Medulla oblongata (tissue), 1 donor: ENCODE measurements around the gene TMEM92.
"Not testable (repeated sequence)": the region's sequence is repeated elsewhere in the genome, so short reads cannot be mapped to it uniquely, and the experiment has no call there.

Source experiments
- DNase-seq: peaks from one replicate; pipeline ENCODE4 v3.0.0-alpha.2; 2015; ENCODE audit errors: extremely low spot score

The TMEM92 gene

DNA sequence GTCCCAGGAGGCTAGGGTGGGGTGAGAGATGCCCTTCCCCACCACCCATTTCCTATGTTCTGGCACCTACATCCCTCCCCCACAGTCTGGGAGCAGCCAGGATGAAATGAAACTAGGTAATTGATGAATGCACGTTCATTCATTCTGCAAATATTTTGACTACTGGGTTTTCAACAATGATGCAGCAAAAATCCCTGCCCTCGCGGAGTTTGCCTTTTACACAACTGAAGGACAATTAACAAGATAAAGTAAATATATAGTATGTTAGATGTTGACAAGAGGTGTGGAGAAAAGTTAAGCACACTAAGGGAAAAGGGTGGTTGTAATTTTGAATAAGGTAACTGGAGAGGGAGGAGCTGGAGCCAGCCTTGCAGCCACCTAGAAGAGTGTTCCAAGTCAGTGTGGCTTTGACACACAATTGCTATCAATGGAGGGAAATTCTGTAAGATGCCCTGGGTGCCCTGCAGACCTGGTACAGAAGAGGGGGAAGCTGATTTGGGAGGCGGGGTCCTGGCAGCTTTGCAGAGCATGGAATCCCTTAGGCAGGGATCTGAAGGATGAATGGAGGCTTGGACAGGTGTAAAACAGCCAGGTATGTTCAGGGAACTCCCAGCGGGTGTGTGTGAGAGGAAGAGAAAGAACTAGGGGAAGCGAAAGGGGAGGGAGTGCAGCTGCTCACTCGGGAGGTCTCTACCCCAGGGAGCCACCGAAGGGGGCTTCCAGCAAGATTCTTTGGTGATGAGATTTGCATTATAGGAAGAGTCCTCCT, 2.5 kb downstream of the TMEM92 start:
- DNase-seq: no peak

DNA sequence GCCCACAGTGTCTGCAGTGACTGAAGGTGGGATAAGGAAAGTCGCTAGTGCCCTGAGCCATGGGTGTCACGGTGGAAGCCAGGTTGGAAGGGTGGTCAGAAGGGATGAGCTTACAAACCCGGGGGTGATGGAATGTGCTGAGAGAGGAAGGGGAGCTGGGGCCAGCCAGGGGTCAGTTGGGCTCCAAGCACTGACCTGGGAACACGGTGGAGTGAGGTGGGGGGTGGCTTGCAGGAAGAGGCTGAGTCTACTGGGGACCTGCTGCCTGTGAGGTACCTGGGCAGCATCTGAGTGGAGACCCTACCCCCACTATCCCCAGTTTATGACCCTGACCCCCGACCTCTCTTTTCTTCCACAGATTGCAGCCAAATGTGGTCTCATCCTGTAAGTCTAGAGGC, 3.1 kb downstream of the TMEM92 start:
- DNase-seq: no peak

DNA sequence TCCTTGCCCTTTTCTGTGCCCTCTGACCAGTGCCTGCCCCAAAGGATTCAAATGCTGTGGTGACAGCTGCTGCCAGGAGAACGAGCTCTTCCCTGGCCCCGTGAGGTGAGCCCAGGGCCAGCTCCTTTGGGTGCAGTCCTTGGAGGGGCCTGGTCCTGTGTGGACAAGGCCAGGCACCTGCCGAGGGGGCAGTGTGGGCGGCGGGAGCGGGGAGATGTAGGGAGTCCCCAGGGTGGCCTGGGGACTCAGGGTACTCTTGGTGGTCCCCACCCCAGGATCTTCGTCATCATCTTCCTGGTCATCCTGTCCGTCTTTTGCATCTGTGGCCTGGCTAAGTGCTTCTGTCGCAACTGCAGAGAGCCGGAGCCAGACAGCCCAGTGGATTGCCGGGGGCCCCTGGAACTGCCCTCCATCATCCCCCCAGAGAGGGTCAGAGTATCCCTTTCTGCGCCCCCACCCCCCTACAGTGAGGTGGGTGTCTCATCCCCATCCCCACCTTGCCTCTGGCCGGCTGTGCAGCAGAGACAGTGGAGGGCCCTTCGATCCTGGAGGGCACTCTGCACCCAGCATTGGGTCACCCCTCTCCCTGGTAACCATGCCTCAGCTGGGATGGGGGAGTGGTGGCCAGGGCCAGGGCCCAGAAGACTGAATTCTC, 4.4 kb downstream of the TMEM92 start:
- DNase-seq: no peak

DNA sequence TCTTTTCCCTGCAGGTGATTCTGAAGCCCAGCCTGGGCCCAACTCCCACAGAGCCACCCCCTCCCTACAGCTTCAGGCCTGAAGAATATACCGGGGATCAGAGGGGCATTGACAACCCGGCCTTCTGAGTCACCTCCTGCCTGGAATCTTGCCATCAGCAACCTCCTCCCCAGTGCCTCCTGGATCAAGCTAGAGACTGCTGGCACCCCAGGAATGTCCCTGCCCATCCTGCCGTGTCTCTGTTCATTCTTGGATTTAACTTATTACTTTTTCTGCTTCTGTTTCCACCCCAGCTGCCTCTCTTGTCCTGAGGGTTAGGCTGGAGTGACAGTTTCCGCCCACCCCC, 4.9 kb downstream of the TMEM92 start:
- DNase-seq: no peak

DNA sequence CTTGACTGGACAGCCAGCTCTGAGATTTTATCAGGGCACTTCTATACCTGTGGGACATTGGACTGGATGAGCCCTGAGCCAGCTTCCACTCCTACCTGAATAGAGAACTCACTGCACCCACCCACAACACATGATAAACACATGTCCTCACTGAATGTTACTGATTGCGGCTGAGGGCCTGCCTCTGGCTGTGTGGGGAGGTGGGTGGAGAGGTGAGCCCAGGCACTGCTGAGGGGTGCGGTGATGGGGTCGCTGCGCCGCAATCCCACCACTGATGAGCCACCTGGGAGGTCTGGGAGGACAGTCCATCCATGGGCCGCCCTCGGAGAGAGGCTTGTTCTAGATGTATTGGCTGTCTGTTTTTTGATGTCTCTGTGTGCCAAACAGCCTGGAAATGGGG, 5.4 kb downstream of the TMEM92 start:
- DNase-seq: no peak

DNA sequence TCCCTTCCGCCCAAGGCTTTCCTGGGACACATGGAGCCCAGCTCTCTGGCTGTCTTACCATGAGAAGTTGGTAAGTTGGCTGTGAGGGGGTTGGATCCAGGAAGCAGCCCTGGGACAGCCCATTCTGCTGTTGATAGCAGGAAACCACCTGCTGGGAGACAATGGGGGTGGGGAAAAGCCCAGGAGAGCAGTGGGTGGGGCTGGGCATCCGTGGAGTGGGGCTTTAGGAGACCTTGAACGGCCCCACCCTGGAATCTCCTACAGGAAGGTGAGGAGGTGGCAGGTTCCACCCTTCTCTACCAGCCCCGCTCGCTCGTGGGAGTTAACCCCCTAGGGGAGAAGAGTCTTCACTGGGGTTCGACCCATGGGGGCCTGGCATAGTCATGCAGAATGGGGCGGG, 5.8 kb downstream of the TMEM92 start:
- no peak for DNase-seq

DNA sequence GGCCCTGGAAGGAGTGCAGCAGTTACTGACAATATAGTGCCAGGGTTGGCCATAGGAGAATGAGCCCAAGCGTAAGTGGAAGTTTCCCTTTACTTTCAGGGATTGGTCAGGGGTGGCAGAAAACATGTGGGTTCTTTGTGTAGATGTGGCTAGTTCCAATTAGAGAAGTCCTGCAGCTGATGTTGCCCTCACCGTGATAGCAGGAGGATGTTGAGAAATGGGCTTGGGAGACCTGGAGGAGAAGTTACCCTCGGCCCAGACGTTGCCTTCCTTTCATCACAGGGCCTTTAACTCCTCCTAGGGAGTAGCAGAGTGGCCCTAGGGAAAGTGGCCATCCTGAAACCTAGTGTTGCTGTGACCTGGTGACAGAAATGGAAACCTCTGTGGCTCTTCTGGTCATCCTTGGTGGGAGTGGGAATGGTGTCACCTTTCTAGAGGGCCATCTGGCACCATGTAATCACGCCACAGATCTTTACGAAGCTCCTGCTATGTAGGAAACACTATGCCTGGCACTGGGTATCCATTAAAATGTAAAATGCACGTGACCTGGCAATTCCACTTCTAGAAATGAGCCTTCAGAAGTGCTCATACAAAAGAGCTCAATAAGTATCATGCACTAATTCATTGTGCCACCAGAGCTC, 6.7 kb downstream of the TMEM92 start:
- DNase-seq: no peak

DNA sequence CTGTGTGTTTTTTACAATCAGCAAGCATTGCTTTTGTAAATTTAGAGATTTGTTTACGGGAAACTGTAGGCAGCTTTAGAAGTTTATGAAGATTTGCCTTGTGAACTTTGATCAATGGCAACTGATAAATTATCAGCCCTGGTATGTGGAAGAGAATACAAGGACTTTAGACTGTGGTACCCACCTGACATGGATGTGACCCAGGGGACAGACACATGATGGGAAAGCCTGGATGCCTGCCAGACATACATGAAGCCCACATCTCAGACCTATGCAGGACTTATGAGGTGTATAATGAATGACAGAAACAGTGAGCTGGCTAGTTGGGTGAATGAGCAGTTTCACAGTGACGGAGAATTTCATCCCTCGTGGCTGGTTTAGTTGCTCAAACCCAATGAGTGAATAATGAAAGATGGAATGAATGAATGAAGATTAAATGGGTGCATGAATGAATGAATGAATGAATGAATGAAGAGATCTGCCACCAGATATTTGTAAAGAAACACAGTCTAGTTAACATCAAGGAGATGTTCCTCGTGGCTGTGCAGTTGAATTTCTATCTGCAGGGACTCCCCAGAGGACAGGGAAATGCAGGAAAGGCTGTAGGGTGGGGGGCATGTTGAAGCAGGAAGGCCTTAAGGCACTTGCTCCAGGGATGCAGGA, 7.6 kb downstream of the TMEM92 start:
- no peak for DNase-seq

DNA sequence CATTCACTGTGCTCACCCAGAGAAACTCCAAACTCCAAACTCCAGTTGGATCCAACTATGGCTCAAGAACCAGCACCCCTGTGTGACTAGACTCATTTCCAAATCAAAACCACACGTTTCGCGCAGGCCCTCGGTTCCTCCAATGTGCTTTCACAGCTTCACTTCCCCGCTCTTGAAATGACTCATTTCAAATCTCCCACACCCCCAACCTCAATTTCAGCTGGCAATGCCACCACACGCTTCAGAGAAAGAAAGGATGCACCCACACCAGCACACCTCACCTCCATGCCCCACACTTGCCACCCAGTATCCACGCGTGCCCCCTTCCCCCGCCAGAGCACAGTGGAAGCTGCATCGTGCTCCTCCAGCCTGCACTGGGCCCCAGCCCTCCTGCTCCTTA, 9.0 kb downstream of the TMEM92 start:
- no peak for DNase-seq

DNA sequence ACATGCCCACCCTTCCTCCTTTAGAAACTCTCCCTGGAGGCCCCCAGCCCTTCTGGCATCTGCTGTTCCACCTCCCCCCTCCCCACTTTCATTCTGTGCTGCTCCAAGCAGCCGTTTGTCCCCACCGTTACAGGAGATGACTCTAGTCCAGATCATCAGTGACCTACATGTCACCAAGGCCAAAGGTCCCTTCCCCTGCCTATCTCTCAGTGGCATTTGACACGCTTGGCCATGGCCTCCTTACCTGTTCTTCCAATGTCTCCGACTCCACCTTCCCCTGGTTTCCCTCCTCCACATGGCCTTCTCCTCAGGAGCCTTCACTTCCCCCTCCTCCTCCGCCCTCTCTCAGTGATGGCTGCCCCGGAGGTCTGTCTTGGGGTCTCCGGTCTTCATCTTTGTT, 9.4 kb downstream of the TMEM92 start:
- no peak for DNase-seq

DNA sequence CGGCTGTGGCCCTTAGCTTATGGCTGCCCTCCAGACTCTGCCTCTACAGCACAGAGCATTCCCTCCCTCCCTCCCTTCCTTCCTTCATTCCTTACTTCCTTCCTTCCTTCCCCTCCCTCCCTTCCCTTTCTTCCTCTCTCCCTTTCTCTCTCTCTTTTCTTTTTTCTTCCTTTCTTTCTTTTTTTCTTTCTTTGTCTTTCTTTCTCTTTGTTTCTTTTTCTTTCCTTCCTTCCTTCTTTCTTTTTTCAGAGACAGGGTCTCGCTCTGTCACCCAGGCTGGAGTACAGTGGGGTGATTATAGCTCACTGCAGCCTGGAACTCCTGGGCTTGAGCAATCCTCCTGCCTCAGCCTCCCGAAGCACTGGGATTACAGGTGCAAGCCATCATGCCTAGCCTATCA, 11.7 kb downstream of the TMEM92 start:
- no peak for DNase-seq

DNA sequence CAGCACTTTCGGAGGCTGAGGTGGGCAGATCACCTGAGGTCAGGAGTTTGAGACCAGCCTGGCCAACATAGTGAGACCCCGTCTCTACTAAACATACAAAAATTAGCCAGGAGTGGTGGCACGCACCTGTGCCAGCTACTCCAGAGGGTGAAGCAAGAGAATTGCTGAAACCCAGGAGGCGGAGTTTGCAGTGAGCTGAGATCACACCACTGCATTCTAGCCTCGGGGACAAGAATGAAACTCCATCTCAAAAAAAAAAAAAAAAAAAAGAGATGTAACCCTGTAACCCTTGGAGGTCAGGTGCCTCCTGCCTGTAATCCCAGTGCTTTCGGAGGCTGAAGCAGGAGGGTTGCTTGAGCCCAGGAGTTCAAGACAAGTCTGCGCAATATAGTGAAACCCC, 13.0 kb downstream of the TMEM92 start:
- not testable (repeated sequence) for DNase-seq

DNA sequence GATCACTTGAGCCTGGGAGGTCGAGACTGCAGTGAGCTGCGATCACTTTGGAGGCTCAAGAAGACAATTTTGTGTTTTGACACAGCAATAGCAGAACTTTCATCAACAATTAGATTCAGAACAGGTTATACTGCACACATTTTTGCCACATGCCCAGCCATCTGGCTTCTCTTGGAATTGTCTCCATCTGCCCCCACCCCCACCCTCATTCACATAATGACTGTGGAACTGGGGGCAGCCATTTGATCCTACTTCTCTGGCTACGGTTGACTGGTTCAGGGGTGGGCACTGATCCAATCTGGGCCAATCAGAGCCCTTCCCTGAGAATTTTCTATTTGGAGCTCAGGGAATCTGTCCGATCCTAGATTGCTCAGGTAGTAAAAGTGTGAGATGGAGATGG, 14.0 kb downstream of the TMEM92 start:
- no peak for DNase-seq

DNA sequence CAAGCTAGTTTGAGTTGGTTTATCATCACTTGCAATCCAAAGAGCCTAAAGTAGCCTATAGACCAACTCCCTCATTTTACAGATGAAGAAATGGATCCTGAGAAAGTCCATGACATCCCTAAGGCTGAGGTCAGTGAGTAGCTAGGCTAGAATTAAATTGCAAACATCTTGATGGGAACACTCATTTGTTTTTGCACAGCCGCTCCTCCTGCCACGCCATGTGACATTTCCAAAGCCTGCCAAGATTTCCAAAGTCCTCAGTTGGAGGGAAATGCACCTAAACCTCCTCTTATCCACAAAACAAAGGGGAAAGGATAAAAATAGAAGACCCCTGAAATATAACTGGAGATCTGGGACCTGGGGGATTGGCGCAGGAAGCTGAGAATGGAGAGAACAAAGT, 15.0 kb downstream of the TMEM92 start:
- no peak for DNase-seq

DNA sequence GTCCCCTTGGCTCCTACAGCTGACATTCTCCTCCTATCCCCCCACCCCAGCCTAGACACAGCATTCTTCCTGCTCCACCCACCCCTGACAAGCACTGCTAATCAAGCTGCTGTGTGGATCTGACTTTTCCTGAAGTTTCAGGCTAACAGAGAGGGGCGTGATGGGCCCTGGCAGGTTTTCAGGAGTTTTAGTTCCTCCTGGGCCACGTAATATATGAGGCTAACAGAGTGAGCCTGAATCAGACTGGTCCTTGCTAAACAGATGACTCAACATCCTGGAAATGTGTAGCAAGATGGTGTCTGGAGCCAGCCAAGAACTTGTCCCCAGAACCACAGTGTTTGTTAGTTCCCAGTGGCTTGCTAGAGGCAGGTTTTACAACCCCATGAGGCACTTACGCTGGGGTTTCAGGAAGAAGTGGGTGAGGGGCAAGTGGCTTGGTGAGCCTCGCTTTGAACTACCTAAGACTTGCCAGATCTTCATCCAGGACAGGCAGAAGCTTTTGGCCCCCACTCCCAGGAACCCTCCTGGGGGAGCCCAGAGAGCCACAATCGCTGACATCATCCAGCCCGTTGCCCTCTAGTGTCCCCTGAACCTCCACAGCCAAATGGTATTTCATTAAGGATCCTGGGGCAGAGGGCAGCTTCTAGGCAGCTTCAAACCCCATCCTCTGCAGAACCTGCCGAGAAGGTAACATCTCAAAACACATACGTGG, 15.9 kb downstream of the TMEM92 start:
- DNase-seq: peak; percentile 42

DNA sequence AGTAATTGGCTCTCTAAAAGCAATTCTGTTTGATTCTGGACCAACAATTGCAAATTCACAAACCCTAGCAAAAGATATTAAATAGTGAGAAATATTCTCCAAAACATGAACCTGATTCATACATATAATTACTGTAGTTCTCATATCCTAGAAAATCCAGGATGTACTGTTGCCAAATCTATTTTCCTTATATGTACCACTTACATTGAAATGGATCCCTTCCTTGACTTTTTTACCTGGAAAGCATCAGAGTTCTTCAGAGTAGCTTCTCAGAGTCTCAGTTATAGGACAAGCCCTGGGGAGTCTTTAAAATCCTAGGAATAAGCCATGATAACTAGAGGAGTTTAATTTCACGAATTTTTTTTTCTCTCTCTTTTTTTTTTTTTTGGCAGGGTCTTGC, 16.7 kb downstream of the TMEM92 start:
- no peak for DNase-seq

DNA sequence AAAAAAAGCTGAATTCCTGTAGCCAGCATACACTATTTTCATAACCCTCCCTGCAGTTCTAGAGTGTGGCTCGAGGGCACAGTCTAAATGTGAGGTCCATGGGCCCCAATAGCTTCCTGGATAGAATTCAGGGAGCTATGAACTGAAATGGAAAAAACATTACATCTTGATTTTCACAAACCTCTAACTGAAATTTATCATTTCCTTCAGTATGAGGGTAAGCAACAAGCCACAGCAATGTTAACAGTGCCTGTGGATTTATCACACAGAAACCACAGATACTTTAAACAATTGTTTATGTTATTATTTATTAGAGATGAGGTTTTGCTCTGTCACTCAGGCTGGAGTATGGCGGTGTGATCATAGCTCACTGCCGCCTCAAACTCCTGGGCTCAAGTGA, 18.2 kb downstream of the TMEM92 start:
- DNase-seq: no peak

DNA sequence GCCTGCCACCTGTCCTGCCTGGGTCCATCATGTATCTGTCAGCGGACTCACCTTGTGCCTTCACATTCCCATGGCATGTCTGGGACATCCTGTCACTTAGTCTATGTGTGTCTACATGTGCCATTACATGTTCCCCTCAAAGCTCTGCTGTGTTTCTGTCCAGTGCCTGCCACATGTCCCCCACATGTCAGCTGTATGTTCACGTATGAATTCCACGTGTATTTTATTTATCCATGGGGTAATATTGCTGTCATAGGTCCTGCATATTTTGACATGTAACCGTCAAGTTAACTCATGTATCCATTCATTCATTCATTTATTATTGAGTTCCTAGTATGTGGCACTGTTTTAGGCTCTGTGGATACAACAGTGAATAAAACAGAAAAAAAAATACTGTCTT, 20.8 kb downstream of the TMEM92 start:
- DNase-seq: no peak

DNA sequence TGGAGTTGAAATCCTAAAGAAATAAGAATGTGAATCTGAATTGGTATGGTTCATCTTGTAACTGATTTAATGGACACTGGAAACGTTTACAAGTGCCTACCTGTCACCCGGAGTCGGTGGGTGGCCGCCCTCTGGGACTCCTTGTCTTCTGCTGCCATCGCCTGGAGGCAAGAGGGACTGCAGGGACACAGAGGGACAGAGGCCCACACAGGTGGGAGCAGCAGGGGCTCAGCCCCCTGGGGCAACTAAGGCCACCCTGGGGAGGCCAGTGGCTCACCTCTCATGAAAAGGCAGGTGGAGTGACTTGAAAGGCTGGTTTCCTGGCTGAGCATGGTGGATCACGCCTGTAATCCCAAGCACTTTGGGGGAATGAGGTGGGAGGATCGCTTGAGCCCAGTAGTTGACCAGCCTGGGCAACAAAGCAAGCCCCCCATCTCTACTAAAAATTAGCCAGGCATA, 23.2 kb downstream of the TMEM92 start:
- peak; percentile 66 for DNase-seq

DNA sequence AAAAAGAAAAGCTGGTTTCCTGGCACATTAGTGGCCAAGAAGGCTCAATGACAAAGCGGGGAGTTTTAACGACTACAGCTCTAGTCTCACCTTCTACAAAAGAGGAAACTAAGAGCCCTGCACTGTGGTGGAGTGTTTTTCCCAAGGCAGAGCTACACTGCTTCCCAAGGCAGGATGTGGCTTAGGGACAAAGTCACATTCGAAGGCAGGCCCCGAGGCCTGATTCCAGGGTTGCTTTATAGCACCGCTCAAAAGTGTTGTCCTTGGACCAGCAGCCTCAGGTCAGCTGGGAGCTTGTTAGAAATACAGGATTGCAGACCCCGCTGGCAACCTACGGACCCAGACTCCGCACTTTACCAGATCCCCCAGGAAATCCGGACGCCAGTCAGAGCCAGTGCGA, 23.8 kb downstream of the TMEM92 start:
- DNase-seq: no peak

DNA sequence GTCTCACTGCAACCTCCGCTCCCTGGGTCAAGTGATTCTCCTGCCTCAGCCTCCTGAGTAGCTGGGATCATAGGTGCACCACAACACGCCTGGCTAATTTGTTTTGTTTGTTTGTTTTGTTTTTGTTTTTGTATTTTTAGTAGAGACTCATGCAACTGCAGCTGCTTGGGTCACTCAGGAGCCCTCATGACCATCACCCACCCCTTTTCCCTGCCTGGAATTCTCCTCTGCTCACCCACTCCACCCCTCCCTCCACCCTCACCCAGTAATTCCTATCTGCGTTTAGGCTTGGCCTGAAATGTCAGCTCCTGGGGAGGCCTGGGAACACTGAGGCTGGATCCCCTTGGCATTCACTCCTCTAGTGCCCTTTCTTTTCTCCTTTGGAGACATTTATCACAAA, 25.5 kb downstream of the TMEM92 start:
- DNase-seq: no peak

DNA sequence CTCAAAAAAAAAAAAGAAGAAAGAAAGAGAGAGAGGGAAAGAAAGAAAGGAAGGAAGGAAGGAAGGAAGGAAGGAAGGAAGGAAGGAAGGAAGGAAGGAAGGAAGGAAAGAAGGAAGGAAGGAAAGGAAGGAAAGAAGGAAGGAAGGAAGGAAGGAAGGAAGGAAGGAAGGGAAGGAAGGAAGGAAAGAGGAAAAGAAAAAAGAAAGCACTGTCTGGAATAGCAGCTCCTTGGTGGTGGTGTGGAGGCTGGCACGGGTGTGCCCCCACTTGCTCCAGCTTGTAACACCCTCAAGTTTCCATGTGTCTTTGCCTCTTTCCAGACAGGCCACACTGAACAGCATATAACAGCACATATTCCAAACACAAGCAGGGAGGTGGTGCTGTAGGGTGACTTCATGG, 26.6 kb downstream of the TMEM92 start:
- DNase-seq: not testable (repeated sequence)
